Fibroblast of lung (primary cell): Measurements from ENCODE around the gene LRRC8D. TPM values are rescaled to one million over a fixed set of nuclear protein-coding genes. Genes with fewer than 3 reads are reported as not detected.
A peak's percentile ranks its signal among the peaks of the same experiment; 100 is the strongest.

Experiments used
- DNase-seq, 2 donors: peaks; one replicate each; pipeline versions ENCODE4 v3.0.0 to v3.0.0-alpha.2; 2010; ENCODE audit warnings: low read depth in 2 of 2
- H2AFZ ChIP-seq: 2 replicates; pipeline ENCODE4 v1.5.1; 2012; ENCODE audit warnings: low read length, control low read depth, inconsistent platforms
- H3K27ac ChIP-seq: 2 replicates; pipeline ENCODE4 v1.5.1; 2011; ENCODE audit warnings: low read length, control low read depth; ENCODE audit not compliant: insufficient read depth
- H3K27me3 ChIP-seq: 2 replicates; pipeline ENCODE4 v1.5.1; 2011; ENCODE audit warnings: mild to moderate bottlenecking, low read length; ENCODE audit not compliant: control insufficient read depth, insufficient read depth
- H3K36me3 ChIP-seq: 2 replicates; pipeline ENCODE4 v1.5.1; 2011; ENCODE audit warnings: low read length; ENCODE audit not compliant: control insufficient read depth, insufficient read depth
- H3K4me1 ChIP-seq: 2 replicates; pipeline ENCODE4 v1.5.1; 2011; ENCODE audit warnings: low read length; ENCODE audit not compliant: control insufficient read depth, insufficient read depth; ENCODE audit errors: extremely low read depth
- H3K4me2 ChIP-seq: 2 replicates; pipeline ENCODE4 v1.5.1; 2011; ENCODE audit warnings: low read length, control low read depth; ENCODE audit not compliant: insufficient read depth; ENCODE audit errors: extremely low read depth
- H3K4me3 ChIP-seq, 4 experiments: fragments of 200-600 bp in 1 of 4; sonication (generic) in 1 of 4; replicated peaks in 1 of 4; 2 replicates each; pipeline ENCODE4 v1.5.1; 2011 to 2016; ENCODE audit warnings: low read length in 4 of 4, low read depth in 3 of 4, mild to moderate bottlenecking in 3 of 4, control low read depth in 2 of 4, inconsistent platforms in 1 of 4, mixed read lengths in 1 of 4; ENCODE audit not compliant: insufficient read depth in 1 of 4; ENCODE audit errors: control extremely low read depth in 1 of 4
- H3K79me2 ChIP-seq: 2 replicates; pipeline ENCODE4 v1.5.1; 2012; ENCODE audit warnings: mild to moderate bottlenecking, low read length, inconsistent platforms; ENCODE audit not compliant: control insufficient read depth, insufficient read depth
- H3K9ac ChIP-seq: 2 replicates; pipeline ENCODE4 v1.5.1; 2011; ENCODE audit warnings: mild to moderate bottlenecking, low read length, control low read depth; ENCODE audit not compliant: insufficient read depth
- H3K9me3 ChIP-seq: 2 replicates; pipeline ENCODE4 v1.5.1; 2012; ENCODE audit warnings: low read depth, low read length; ENCODE audit not compliant: control insufficient read depth, insufficient read depth
- H4K20me1 ChIP-seq: 2 replicates; pipeline ENCODE4 v1.5.1; 2011; ENCODE audit warnings: low read length; ENCODE audit not compliant: control insufficient read depth, insufficient read depth; ENCODE audit errors: extremely low read depth
- CTCF ChIP-seq, 2 donors: IDR thresholded peaks in 1 of 2; conservative IDR thresholded peaks in 1 of 2; 1 replicate in 1 of 2; 2 replicates in 1 of 2; pipeline ENCODE4 v1.5.1; 2011 to 2012; ENCODE audit warnings: low read length in 2 of 2, control low read depth in 1 of 2, inconsistent platforms in 1 of 2, low read depth in 1 of 2, mild to moderate bottlenecking in 1 of 2
- EZH2 ChIP-seq: IDR thresholded peaks from 2 replicates; pipeline ENCODE4 v1.5.1; 2012; ENCODE audit warnings: low read length, control low read depth, mild to moderate bottlenecking; ENCODE audit errors: missing control alignments
- polyA plus RNA-seq, 2 donors: library from polyadenylated mRNA; depleted of rRNA in 1 of 2; stranded (reverse) in 1 of 2; unstranded in 1 of 2; fragments of >200 nt; gene quantifications; 2 replicates each; pipeline ENCODE4 v1.2.1, GENCODE V29; 2011 to 2012; ENCODE audit warnings: missing spikeins in 1 of 2
- total RNA-seq: library from RNA; depleted of rRNA; stranded (reverse); fragments of >200 nt; gene quantifications from 2 replicates; pipeline ENCODE4 v1.2.1, GENCODE V29; 2014

The LRRC8D gene
- total and polyA plus RNA-seq, 2 donors (not counting 1 experiment from before 2014, with no cell fraction given): 41.0 to 58.1 TPM

- H3K9ac ChIP-seq: no peak overlapping the region
- H3K27ac ChIP-seq: no peak overlapping the region
- H4K20me1 ChIP-seq: no peaks in the 10 kb centered on the region
- no peak for TF ChIP-seq CTCF (conservative IDR thresholded peaks at IDR 0.05 in 1 of 2, IDR thresholded peaks at IDR 0.05 in 1 of 2; ENCODE audit: low read depth in 1 of 2, low read length in 2 of 2)
- no peak for TF ChIP-seq EZH2
- H3K36me3 ChIP-seq: no peaks in the 10 kb centered on the region
- no peaks in the 10 kb centered on the region for H3K79me2 ChIP-seq
- H3K4me2 ChIP-seq: no peak overlapping the region
- peak in 1 of 2 donors; percentile 51 for DNase-seq
- H3K9me3 ChIP-seq: no peaks in the 10 kb centered on the region
- no peak overlapping the region for H2AFZ ChIP-seq
- peaks cover 6% of the 10 kb centered on the region for H3K4me1 ChIP-seq
- no peak overlapping the region for H3K4me3 ChIP-seq
- no peaks in the 10 kb centered on the region for H3K27me3 ChIP-seq
Measured at GRCh38 chr1:89962742-89963075, 141.9 kb downstream of the LRRC8D start.

GRCh38 chr1:89965193-89965768, 144.4 kb downstream of the LRRC8D start:
- DNase-seq: peak in 1 of 2 donors; percentile 37
- H3K4me1 ChIP-seq: peaks cover 6% of the 10 kb centered on the region
- TF ChIP-seq EZH2 (no peak), CTCF (conservative IDR thresholded peaks at IDR 0.05 in 1 of 2, IDR thresholded peaks at IDR 0.05 in 1 of 2; ENCODE audit: low read depth in 1 of 2, low read length in 2 of 2) (no peak)

GRCh38 chr1:89966656-89967055, 145.8 kb downstream of the LRRC8D start:
- H3K4me1 ChIP-seq: peaks cover 6% of the 10 kb centered on the region
- no peak overlapping the region for H3K4me2 ChIP-seq
- no peak overlapping the region for H2AFZ ChIP-seq
- no peak overlapping the region for H3K4me3 ChIP-seq
- no peaks in the 10 kb centered on the region for H3K36me3 ChIP-seq
- H4K20me1 ChIP-seq: no peaks in the 10 kb centered on the region
- no peak for DNase-seq
- H3K27ac ChIP-seq: no peak overlapping the region
- H3K9ac ChIP-seq: no peak overlapping the region
- TF ChIP-seq CTCF (conservative IDR thresholded peaks at IDR 0.05 in 1 of 2, IDR thresholded peaks at IDR 0.05 in 1 of 2; ENCODE audit: low read depth in 1 of 2, low read length in 2 of 2) (no peak), EZH2 (no peak)
- no peaks in the 10 kb centered on the region for H3K79me2 ChIP-seq
- no peaks in the 10 kb centered on the region for H3K27me3 ChIP-seq
- H3K9me3 ChIP-seq: no peaks in the 10 kb centered on the region

More at GRCh38 chr1:89965193-89965768, 144.4 kb downstream of the LRRC8D start:
- Histone ChIP-seq H2AFZ (no peak overlapping the region), H3K4me2 (no peak overlapping the region), H3K9me3 (no peaks in the 10 kb centered on the region), H3K79me2 (no peaks in the 10 kb centered on the region), H3K27ac (no peak overlapping the region), H3K36me3 (no peaks in the 10 kb centered on the region), H3K27me3 (no peaks in the 10 kb centered on the region), H3K4me3 (no peak overlapping the region), H3K9ac (no peak overlapping the region), H4K20me1 (no peaks in the 10 kb centered on the region)
